Panc1 (cell line): ENCODE data around the gene MNAT1. TPM values are rescaled to one million over a fixed set of nuclear protein-coding genes. Genes with fewer than 3 reads are reported as not detected.

Source experiments
- ATAC-seq: fragments of 200-7000 bp; cut with Tn5 transposase; 2 replicates; pipeline ENCODE4 v1.9.1; 2020; ENCODE audit warnings: mild to moderate bottlenecking, moderate library complexity
- BruUV-seq: library from RNA; stranded (reverse); fragments of 400-500 nt; replicated peaks from 2 replicates; lab custom pipeline; 2021; lab: Mats Ljungman, UMichigan
- CTCF ChIA-PET: fragments of 300-600 bp; sonication (Branson Sonifier 250); formaldehyde crosslinking; loops from one replicate; lab custom pipeline; 2022; ENCODE audit warnings: antibody characterized with exemption; lab: Charles Lee
- POLR2A ChIA-PET: fragments of 300-600 bp; sonication (Branson Sonifier 250); formaldehyde crosslinking; loops from one replicate; lab custom pipeline; 2022; ENCODE audit warnings: antibody characterized with exemption; lab: Charles Lee
- DNase-seq: peaks from one replicate; pipeline ENCODE4 v3.0.0-alpha.2; 2010; ENCODE audit warnings: low read depth, low spot score
- H3K27ac ChIP-seq: 2 replicates; pipeline ENCODE4 v1.5.1; 2011; ENCODE audit warnings: mild to moderate bottlenecking, low read length, inconsistent platforms
- H3K27me3 ChIP-seq: fragments of 200-500 bp; sonication (Bioruptor generic); 2 replicates; pipeline ENCODE4 v1.6.0; 2014; ENCODE audit warnings: low read length, inconsistent platforms; ENCODE audit not compliant: control insufficient read depth, insufficient read depth
- H3K36me3 ChIP-seq: fragments of 200-500 bp; sonication (Bioruptor generic); 2 replicates; pipeline ENCODE4 v1.5.1; 2014; ENCODE audit warnings: inconsistent platforms, mild to moderate bottlenecking, low read length, moderate library complexity; ENCODE audit not compliant: control insufficient read depth, insufficient read depth
- H3K4me1 ChIP-seq: 2 replicates; pipeline ENCODE4 v1.5.1; 2011; ENCODE audit warnings: inconsistent platforms, mild to moderate bottlenecking, low read length, moderate library complexity; ENCODE audit not compliant: control insufficient read depth, insufficient read depth
- H3K4me3 ChIP-seq, 2 experiments: 2 replicates each; pipeline ENCODE4 v1.5.1; 2011 to 2012; ENCODE audit warnings: low read depth in 2 of 2, low read length in 2 of 2, mild to moderate bottlenecking in 2 of 2, inconsistent platforms in 1 of 2, moderate library complexity in 1 of 2
- H3K9me3 ChIP-seq: fragments of 200-500 bp; sonication (Bioruptor generic); 2 replicates; pipeline ENCODE4 v1.5.1; 2014; ENCODE audit warnings: low read depth, mild to moderate bottlenecking, inconsistent platforms, low read length, moderate library complexity; ENCODE audit not compliant: control insufficient read depth, insufficient read depth
- CTCF ChIP-seq: fragments of 450-650 bp; IDR thresholded peaks from 2 replicates; pipeline ENCODE4 v1.5.1; 2017; ENCODE audit warnings: mild to moderate bottlenecking
- POLR2AphosphoS5 ChIP-seq: IDR thresholded peaks from 2 replicates; pipeline ENCODE4 v1.6.1; 2012; ENCODE audit warnings: mild to moderate bottlenecking, low read depth, low read length, moderate library complexity
- REST ChIP-seq, 2 experiments: IDR thresholded peaks; 2 replicates each; pipeline ENCODE4 v1.6.1; 2011 to 2012; ENCODE audit warnings: low read depth in 2 of 2, control low read depth in 1 of 2, low read length in 1 of 2, mild to moderate bottlenecking in 1 of 2, moderate library complexity in 1 of 2; ENCODE audit not compliant: insufficient read depth in 1 of 2
- SIN3A ChIP-seq: IDR thresholded peaks from 2 replicates; pipeline ENCODE4 v1.6.1; 2012; ENCODE audit warnings: low read depth, mild to moderate bottlenecking, low read length, moderate library complexity, borderline replicate concordance; ENCODE audit not compliant: insufficient read depth
- TCF7L2 ChIP-seq: IDR thresholded peaks from 2 replicates; pipeline ENCODE4 v1.6.1; 2011; ENCODE audit warnings: mild to moderate bottlenecking, low read depth, low read length, inconsistent platforms
- in situ Hi-C: cut with HindIII; loops from 2 replicates; pipeline ENCODE4 v1.10.0; 2016; ENCODE audit warnings: low sequenced_read_pairs, low pct_unique_long_range_greater_than_20kb
- intact Hi-C: fragments of 100-400 bp; cut with micrococcal nuclease; formaldehyde crosslinking; loops from one replicate; pipeline ENCODE4 v1.10.0; 2022; ENCODE audit not compliant: unreplicated experiment
- total RNA-seq: library from RNA; stranded (reverse); gene quantifications from one replicate; pipeline ENCODE4 v1.2.1, GENCODE V29; 2021; ENCODE audit not compliant: unreplicated experiment

MNAT1 gene
- total RNA-seq, 1 experiment from 2014 or later = 29.4 TPM

GRCh38 chr14:60968099-60968498, 233.5 kb downstream of the MNAT1 start:
- intact Hi-C loops (no loop called here), in situ Hi-C loops (no loop called here)
- Histone ChIP-seq H3K9me3 (no peaks in the 10 kb centered on the region), H3K4me3 (no peak overlapping the region), H3K36me3 (no peaks in the 10 kb centered on the region), H3K27ac (no peak overlapping the region), H3K27me3 (no peaks in the 10 kb centered on the region), H3K4me1 (no peaks in the 10 kb centered on the region)
- ChIA-PET POLR2A (no interaction called here), CTCF (no interaction called here)
- no peak for ATAC-seq
- no peak for TF ChIP-seq REST (IDR thresholded peaks at IDR 0.05; ENCODE audit: insufficient read depth in 1 of 2, low read depth in 2 of 2, low read length in 1 of 2)
- no peak for DNase-seq
- no TSS peak for BruUV-seq

- ATAC-seq (no peak), DNase-seq (no peak)
- H3K36me3 ChIP-seq = no peaks in the 10 kb centered on the region
- H3K4me3 ChIP-seq = no peak overlapping the region
- TF ChIP-seq POLR2AphosphoS5 (no peak), TCF7L2 (no peak), CTCF (no peak), REST (IDR thresholded peaks at IDR 0.05; ENCODE audit: insufficient read depth in 1 of 2, low read depth in 2 of 2, low read length in 1 of 2) (no peak), SIN3A (no peak)
- BruUV-seq = no TSS peak
- H3K4me1 ChIP-seq = no peaks in the 10 kb centered on the region
- ChIA-PET POLR2A (no interaction called here), CTCF (no interaction called here)
- in situ Hi-C loops (no loop called here), intact Hi-C loops (no loop called here)
- no peaks in the 10 kb centered on the region for H3K27me3 ChIP-seq
- H3K27ac ChIP-seq = no peak overlapping the region
- H3K9me3 ChIP-seq = no peaks in the 10 kb centered on the region
Measured at GRCh38 chr14:60968671-60969070, 234.1 kb downstream of the MNAT1 start.
